Right hindlimb (tissue), 1 donor: ENCODE results near the gene DPP6.

ENCODE experiments used
- DNase-seq: peaks from one replicate; pipeline ENCODE4 v3.0.0-alpha.2; 2018

The DPP6 gene

DNA sequence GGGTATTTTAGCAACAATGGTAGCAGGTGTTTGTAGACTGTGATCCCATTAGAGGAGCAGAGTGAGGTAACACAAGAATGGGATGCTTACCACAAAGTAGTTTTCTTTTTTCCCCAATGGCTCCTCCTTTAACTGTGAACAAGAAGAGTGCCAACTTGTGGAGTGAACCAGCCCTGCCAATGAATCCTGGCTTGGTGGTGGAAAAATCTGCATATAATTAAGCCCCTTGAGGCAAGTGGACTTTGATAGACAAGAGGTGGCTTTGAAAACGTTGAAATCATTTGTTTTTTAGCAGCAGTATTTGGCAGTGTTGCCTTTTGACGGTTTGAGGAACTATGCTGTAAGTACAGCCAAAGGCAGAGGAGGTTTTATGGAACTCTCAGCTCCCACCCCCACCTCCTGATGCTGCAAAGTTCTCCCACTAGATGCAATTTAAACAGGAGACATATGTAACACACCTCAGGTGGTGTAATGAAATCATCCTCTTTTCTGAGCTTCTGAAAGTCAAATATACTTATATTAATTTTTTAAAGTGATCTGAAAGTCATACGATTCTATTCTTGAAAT lies 295.6 kb downstream of the DPP6 start:
- no peak for DNase-seq

- DNase-seq = no peak
Observed at GRCh38 chr7:154350892-154351291, 298.7 kb downstream of the DPP6 start.

DNA sequence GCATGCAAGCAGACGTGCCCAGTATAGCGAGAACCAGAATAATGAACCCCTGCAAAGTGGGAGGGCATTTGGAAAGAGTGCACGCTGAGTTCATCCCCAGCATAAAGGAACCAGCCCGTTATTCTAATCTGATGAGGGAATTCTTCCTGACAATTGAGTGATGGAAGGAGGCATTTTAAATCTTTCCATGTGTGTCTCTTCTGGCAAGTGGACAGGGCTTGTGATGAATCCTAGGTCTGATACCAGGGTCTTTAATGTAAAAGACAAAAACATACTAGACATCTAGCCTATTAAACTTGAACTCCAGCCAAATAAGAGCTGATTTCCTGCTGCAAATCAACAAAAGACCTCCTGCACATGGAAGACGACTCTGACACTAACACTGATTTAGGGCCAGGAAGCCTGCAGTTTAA lies 301.2 kb downstream of the DPP6 start:
- no peak for DNase-seq

DNA sequence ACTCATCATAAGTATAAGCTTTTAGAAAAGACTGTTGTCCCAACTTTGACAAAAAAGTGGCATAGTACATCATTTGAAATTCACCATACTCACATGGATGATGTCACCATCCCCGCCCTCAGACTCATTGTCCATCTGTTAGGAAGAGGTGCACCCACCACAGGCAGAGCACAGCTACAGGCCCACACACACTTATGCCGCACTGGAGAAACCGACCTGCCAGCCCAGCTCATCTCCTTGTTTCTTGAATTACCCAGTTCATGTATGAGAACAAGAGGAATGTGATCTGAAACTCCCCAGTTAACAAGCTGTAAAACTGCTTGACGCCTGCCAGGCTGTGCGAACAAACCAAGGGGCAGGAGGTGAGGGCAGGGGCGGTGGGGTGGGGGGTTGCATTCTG lies 312.0 kb downstream of the DPP6 start:
- DNase-seq = no peak

- no peak for DNase-seq
Observed at GRCh38 chr7:154371424-154371823, 319.2 kb downstream of the DPP6 start.

- DNase-seq = no peak
Observed at GRCh38 chr7:154372011-154372601, 319.9 kb downstream of the DPP6 start.

- DNase-seq = no peak
Observed at GRCh38 chr7:154373956-154374355, 321.8 kb downstream of the DPP6 start.

GRCh38 chr7:154375956-154376355 lies 323.8 kb downstream of the DPP6 start:
- DNase-seq = peak; percentile 32

GRCh38 chr7:154380771-154381170 lies 328.6 kb downstream of the DPP6 start:
- no peak for DNase-seq

DNA sequence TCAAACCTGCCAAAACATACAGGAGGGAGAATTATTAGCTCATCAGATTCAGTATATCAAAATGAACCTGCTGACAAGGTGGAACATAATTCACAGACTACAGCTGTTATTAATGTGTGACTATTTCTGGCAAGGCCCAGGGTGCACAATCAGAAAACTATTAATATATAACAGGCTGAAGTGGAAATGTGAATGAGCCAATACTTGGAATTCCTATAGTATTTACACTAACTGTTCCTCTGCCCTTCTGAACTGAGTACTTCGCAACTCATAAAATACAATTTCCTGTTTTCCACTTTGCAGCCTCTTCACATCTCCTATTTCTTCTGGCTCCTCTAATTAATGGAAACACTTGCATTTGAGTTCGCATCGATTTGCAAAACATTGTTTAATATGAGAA lies 330.8 kb downstream of the DPP6 start:
- DNase-seq = no peak

DNA sequence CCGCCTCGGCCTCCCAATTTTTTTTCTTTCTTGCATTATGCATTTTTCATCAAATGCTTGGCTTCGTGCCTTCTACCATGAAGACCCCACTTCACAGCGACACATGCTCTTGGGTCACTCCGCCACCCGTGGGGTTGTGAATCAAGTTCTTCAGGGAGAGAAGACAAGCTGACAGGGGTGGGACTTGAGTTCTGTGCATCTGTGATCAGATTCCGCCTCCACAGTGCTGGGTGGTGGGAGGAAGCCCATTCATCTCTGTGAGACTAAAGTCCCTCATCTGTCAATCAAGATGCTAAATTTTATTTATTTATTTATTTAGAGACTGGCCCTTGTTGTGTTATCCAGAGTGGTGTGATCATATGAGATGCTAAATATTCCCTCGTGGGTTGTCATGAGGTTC lies 333.0 kb downstream of the DPP6 start:
- DNase-seq = no peak

DNA sequence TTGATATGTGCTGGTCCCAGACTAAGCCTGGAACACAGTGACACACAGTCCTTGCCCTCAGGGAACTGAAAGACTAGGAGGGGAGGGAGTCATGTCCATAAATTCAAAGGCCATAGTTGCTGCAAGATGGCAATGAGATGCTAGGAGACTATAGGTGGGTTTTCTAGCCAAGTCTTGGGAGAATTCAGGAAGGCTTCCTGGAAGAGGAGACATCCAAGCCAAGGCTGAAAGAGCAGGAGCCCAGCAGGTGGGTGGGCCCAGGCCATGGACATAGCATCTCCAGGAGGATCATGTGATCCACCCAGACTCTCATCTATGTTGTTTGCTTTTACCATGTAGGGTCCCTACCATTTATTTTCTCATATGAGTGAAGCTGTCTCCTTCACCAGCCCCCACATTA lies 335.1 kb downstream of the DPP6 start:
- DNase-seq = no peak

DNA sequence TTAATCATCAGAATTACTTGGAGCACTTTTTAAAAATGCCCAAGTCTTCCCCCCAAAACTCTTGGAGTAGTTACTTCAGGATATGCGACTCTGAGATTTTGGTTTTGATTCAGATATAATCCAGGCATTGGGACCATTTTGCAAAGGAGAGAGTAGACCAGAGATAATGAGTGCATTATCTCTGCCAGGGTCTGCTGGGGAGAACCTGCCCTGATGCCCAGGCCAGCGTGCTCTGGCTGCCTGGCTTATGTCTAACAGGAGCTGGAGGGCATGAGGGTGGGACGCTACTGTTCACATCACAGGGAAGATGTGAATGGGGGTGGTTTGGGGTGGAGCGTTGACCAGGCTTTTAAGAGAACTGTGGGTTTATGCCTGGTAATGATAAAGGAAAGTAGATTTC lies 336.2 kb downstream of the DPP6 start:
- DNase-seq = no peak

- DNase-seq = no peak
Observed at GRCh38 chr7:154388999-154389398, 336.8 kb downstream of the DPP6 start.

DNA sequence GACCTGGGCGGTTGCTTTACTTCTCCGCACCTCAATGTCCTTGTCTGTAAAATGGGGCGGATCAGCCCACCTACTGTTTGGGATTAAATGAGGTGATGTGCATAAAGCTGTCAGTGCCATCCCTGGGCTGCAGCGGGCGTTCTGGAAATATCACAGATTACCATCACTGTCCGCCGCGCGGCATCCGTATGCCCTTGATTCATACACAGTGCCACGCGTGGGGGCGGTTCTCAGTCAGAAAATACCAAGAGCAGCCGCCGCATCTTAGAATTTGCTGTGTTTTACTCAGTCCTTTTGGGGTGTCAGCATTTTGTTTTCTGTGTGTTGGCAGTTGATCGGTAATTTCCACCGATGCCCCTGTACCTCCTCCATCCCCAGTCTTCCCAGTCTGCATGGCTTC lies 338.8 kb downstream of the DPP6 start:
- DNase-seq = no peak

- DNase-seq = no peak
Observed at GRCh38 chr7:154394804-154395203, 342.6 kb downstream of the DPP6 start.

DNA sequence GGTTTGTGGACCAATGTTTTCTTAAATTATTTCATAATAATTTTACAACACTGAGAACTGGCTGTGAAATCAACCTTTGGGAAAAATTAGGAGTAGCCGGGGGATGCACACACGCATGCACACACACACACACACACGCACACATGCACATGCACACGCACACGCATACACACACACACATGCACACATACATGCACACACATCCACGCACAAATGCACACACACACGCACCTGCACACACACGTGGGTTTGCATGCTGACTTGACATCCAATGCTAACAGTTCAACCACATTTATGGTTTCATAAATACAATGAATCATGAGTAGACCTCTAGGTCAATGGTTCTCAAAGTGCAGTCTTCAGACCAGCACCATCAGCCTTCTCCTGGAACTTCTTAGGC lies 354.1 kb downstream of the DPP6 start:
- DNase-seq = no peak

DNA sequence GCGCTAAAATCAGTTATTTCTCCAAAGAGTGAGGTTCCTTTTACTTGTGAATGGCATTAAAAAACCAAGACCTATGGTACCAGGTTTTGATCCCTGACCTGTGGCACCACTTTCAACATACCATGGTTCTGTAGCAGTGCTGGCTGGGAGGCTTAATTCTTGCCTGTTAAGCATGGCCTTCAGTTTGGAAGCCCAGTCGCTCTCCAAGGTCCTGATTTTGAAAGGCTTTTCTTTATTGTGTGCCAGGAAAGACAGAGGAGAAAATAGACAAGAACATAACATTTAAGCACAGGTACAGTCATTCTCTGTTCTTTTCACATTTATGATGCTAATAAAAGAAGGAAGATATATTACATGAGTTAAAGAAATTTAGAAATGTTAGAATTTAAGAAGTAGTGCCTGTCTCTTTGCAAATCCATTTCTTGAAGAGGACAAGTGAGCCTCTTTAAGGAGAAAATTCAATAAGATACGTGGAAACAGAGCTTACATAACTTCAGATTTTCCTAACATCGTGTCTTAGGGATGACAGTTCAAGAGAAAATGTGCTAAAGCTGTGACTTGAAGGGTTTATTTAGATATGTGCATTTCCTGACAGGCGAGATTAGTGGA lies 357.6 kb downstream of the DPP6 start:
- peak; percentile 28 for DNase-seq

DNA sequence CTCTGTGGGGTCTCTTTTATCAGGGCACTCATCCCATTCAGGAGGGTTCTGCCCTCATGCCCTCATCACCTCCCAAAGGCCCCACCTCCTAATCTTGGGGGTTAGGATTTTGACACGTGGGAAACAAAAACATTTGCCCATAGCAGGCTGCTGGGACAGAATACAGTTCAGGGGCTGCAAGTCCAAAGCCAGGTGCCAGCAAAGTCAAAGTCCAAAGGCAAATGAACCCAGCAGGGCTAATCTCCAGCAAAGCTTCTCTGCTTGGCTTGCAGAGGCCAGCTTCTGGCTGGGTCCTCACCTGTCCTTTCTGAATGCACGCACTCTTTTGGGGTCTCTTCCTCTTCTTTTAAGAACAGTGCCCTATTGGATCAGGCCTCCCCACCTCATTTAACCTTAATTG lies 359.9 kb downstream of the DPP6 start:
- DNase-seq = no peak

DNA sequence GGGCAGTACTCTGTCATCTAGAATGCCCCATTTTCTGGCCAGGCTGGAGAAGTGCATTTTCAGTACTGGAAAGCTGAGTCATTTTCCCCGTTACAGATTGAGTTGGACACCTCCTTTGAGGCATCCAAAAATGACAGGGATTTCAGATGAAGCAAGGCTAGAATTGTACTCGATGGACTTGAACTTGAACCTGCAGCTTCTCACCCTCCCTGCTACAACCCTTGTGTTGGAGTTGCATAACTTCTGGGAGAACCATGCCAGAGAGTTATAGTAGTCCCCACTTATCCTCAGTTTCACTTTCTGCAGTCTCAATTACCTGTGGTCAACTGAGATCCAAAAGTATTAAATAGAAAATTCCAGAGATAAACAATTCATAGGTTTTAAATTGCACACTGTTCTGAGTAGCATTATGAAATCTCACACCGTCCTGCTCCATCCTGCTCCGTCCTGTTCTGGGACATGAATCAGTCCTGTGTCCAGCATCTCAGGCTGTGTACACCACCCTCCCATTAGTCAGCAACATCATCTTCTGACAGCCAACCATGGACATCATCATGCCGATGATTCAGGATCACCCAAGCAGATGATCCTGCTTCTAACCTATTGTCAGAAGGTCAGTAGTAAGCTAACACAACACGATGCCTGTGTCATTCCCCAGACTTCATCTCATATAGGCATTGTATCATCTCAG lies 363.7 kb downstream of the DPP6 start:
- no peak for DNase-seq

DNA sequence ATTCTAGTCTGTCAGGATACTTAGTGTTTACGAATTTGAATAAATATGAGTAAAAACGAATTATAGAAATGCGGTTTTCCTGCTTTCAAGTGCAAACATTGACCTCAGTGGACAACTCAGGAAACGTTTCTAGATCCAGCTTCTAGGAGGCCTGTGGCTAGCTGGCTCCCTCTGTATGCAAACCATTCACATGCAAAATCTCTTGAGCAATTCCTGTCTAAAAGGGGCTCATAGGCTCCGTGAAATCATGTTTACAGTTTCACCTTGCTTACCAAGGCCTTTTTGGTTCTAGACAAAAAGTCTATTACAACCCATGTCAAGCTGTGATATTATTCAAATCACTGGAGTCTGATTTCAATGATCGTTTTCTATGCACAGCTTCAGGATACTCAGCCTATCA lies 364.5 kb downstream of the DPP6 start:
- no peak for DNase-seq

GRCh38 chr7:154419344-154419743 lies 367.1 kb downstream of the DPP6 start:
- no peak for DNase-seq

GRCh38 chr7:154423231-154423630 lies 371.0 kb downstream of the DPP6 start:
- DNase-seq = peak; percentile 48

DNA sequence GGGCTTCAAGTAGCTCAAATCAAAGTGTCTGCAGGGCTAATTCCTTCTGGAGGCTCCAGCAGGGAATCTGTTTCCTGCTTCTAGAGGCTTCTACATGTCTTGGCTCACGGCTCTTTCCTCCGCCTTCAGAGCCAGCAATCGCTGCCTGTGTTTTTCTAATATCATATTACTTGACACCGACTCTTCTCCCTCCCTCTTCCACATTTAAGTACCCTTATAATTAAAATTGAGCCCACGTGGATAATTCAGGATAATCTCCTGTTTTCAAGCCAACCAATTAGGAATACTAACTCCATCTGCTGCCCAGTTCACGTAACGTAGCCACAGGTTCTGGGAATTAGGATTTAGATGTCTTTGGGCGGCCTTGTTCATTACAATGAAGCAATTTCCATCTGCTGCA lies 372.2 kb downstream of the DPP6 start:
- DNase-seq = peak; percentile 34
